Uterus (tissue), 4 donors: ENCODE results near the gene FAM187B. TPM values are rescaled to one million over a fixed set of nuclear protein-coding genes. Genes with fewer than 3 reads are reported as not detected.

Experiments used
- DNase-seq, 2 donors: peaks; one replicate each; pipeline ENCODE4 v3.0.0-alpha.2; 2019 to 2020
- H3K27ac ChIP-seq, 2 donors: fragments of 200-600 bp; sonication (generic); 1 replicate in 1 of 2; 2 replicates in 1 of 2; pipeline ENCODE4 v1.5.1; 2016 to 2018
- H3K27me3 ChIP-seq, 2 donors: fragments of 200-600 bp; sonication (generic); one replicate each; pipeline ENCODE4 v1.5.1; 2018 to 2019; ENCODE audit warnings: control low read depth in 1 of 2
- H3K36me3 ChIP-seq, 2 donors: fragments of 200-600 bp; sonication (generic); one replicate each; pipeline ENCODE4 v1.5.1; 2019; ENCODE audit warnings: control low read depth in 1 of 2
- H3K4me1 ChIP-seq, 2 donors: fragments of 200-600 bp; sonication (generic); one replicate each; pipeline ENCODE4 v1.5.1; 2018 to 2019; ENCODE audit warnings: control low read depth in 1 of 2
- H3K4me3 ChIP-seq, 2 donors: fragments of 200-600 bp; sonication (generic); 1 replicate in 1 of 2; 2 replicates in 1 of 2; pipeline ENCODE4 v1.5.1; 2018 to 2019; ENCODE audit warnings: mild to moderate bottlenecking in 1 of 2
- H3K9me3 ChIP-seq, 2 donors: fragments of 200-600 bp; sonication (generic); one replicate each; pipeline ENCODE4 v1.5.1; 2019; ENCODE audit warnings: control low read depth in 1 of 2
- POLR2A ChIP-seq, 2 donors: fragments of 450-650 bp; IDR thresholded peaks; one replicate each; pipeline ENCODE4 v1.6.1; 2016; ENCODE audit warnings: antibody characterized with exemption in 2 of 2, mild to moderate bottlenecking in 1 of 2, moderate library complexity in 1 of 2
- intact Hi-C: fragments of 100-400 bp; cut with DNase I; formaldehyde crosslinking; loops from one replicate; pipeline ENCODE4 v1.15.1; 2023; ENCODE audit warnings: low total_unique reads
- total RNA-seq, 4 donors: library from RNA; depleted of rRNA in 3 of 4; stranded (reverse); fragments of >200 nt in 3 of 4; gene quantifications; one replicate each; pipeline versions ENCODE4 v1.1.0 to v1.2.4, GENCODE V29; 2014 to 2023
- TF ChIP-seq, protein P1 (sequence below), 4 experiments: fragments of 200-600 bp in 2 of 4; fragments of 450-650 bp in 2 of 4; sonication (generic) in 2 of 4; IDR thresholded peaks; one replicate each; pipeline ENCODE4 v1.5.1; 2016 to 2019; ENCODE audit warnings: antibody characterized with exemption in 4 of 4, mild to moderate bottlenecking in 2 of 4, moderate library complexity in 1 of 4
- donor health status: DM: yes; HTN: yes; CAD: no.

FAM187B gene
- total RNA-seq, 4 donors from 2014 or later: 0.21 TPM; not detected in 3

DNA sequence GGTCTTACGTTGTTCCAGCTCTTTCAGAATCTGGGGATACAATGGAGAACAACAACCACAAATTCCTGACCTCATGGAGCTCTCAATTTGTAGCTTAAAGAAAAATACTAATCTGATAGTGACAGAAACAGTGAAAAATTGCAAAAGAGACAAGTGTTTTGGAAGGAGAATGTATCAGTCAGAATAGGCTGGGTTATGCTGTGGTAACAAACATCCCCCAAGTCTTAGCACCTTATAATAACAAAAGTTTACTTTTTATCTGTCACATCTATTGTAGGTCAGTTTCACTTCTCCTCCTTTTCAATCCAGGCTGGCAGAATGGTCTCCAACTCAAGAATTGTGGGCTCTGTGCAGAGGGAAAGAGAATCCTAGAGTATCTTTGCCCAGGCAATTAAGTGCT lies 9.5 kb downstream of the FAM187B start:
- H3K4me3 ChIP-seq: no peak overlapping the region
- H3K4me1 ChIP-seq: no peaks in the 10 kb centered on the region
- intact Hi-C loops: no loop called here
- H3K9me3 ChIP-seq: no peaks in the 10 kb centered on the region
- no peak overlapping the region for H3K27ac ChIP-seq
- TF ChIP-seq, protein P1, sequence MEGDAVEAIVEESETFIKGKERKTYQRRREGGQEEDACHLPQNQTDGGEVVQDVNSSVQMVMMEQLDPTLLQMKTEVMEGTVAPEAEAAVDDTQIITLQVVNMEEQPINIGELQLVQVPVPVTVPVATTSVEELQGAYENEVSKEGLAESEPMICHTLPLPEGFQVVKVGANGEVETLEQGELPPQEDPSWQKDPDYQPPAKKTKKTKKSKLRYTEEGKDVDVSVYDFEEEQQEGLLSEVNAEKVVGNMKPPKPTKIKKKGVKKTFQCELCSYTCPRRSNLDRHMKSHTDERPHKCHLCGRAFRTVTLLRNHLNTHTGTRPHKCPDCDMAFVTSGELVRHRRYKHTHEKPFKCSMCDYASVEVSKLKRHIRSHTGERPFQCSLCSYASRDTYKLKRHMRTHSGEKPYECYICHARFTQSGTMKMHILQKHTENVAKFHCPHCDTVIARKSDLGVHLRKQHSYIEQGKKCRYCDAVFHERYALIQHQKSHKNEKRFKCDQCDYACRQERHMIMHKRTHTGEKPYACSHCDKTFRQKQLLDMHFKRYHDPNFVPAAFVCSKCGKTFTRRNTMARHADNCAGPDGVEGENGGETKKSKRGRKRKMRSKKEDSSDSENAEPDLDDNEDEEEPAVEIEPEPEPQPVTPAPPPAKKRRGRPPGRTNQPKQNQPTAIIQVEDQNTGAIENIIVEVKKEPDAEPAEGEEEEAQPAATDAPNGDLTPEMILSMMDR (IDR thresholded peaks at IDR 0.05): no peak
- no peak for TF ChIP-seq POLR2A (IDR thresholded peaks at IDR 0.05)
- no peaks in the 10 kb centered on the region for H3K36me3 ChIP-seq
- DNase-seq: no peak
- no peaks in the 10 kb centered on the region for H3K27me3 ChIP-seq

DNA sequence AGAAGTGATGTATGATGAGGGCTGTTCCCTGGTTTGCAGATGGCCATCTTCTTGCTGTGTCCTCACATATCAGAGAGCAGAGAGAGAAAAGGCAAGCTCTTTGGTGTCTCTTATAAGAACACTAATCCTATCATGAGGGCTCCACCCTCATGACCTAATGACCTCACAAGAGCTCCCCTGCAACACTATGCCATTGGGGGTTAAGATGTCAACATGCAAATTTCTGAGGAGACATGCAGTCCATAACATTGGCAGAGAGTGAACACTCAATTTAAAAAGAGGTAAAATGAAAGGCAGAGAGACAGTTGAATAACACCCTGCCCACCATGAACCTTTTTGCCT lies 10.9 kb downstream of the FAM187B start:
- H3K4me1 ChIP-seq: no peaks in the 10 kb centered on the region
- no peak for DNase-seq
- no peaks in the 10 kb centered on the region for H3K9me3 ChIP-seq
- intact Hi-C loops: no loop called here
- H3K36me3 ChIP-seq: no peaks in the 10 kb centered on the region
- TF ChIP-seq, protein P1 (IDR thresholded peaks at IDR 0.05): no peak
- TF ChIP-seq POLR2A (IDR thresholded peaks at IDR 0.05): no peak
- H3K4me3 ChIP-seq: no peak overlapping the region
- no peak overlapping the region for H3K27ac ChIP-seq
- no peaks in the 10 kb centered on the region for H3K27me3 ChIP-seq

DNA sequence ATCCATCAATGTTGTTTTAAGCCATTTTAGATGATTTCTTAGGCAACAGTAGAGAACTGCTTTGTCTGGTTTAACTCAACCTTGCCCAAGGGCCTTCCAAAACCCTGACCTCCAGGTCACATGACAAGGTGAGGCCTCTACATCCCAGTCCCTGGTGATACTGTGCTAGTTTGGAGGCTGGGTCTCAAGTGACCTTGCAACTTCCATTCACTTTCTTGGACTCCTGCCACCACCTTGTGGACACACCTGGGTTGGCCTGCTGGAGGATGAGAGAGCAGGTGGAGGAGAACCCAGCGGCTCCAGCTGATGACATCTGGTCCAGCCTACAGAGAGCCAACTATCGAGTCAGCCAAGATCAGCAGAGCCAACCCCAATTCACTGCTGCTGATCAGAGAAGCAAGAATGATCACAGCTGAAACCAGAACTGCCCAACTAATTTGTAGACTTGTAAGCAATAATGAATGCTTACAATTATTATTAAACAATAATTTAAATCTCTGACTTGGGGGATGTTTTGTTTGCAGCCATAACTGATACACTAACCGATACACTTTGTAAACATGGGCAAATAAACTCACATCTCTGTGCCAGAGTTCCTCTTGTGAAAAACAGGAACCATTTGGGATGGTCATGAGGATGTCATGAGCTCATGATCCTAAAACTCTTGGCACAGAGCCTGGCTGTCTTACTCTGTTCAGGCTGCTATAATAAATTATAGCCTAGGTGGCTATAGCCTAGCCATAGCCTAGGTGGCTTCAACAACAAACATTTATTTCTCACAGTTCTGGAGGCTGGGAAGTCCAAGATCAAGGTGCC lies 11.5 kb downstream of the FAM187B start:
- intact Hi-C loops: no loop called here
- DNase-seq: no peak

DNA sequence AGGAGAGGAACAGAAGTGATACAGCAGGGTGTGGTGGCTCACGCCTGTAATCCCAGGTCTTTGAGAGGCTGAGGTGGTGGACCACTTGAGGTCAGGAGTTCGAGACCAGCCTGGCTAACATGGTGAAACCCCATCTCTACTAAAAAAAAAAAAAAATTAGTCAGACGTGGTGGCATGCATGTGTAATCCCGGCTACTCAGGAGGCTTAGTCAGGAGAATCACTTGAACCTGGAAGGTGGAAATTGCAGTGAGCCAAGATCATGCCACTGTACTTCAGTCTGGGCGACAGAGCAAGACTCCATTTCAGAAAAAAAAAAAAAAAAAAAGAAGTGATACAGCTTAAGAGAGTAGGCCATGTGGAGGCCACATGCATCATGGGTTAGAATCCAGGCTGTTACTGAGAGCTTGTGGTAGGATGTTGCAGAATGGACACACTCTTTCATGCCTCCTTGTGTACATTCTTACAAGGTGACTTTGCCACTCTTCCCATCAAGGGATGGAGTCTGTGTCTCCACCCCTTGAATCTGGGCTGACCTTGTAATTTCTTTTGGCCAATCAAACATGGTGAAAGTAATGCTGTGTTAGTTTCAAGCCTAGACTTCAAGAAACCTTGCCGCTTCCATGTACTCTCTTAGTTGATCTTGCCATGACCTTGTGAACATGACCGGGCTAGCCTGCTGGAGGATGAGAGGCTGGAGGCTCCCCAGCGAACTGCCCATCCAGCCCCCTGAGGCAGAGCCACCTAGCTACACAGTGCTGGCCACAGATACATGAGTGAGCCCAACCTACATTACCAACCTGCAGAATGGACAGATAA lies 12.3 kb downstream of the FAM187B start:
- H3K36me3 ChIP-seq: no peaks in the 10 kb centered on the region
- no peaks in the 10 kb centered on the region for H3K9me3 ChIP-seq
- H3K4me1 ChIP-seq: no peaks in the 10 kb centered on the region
- no peak overlapping the region for H3K4me3 ChIP-seq
- H3K27me3 ChIP-seq: no peaks in the 10 kb centered on the region
- intact Hi-C loops: no loop called here
- DNase-seq: no peak
- TF ChIP-seq POLR2A (IDR thresholded peaks at IDR 0.05): no peak
- TF ChIP-seq, protein P1 (IDR thresholded peaks at IDR 0.05): no peak
- no peak overlapping the region for H3K27ac ChIP-seq

More for the DNA sequence above, 11.5 kb downstream of the FAM187B start:
- no peaks in the 10 kb centered on the region for H3K27me3 ChIP-seq
- TF ChIP-seq, protein P1 (IDR thresholded peaks at IDR 0.05): no peak
- no peak for TF ChIP-seq POLR2A (IDR thresholded peaks at IDR 0.05)
- H3K27ac ChIP-seq: no peak overlapping the region
- no peaks in the 10 kb centered on the region for H3K36me3 ChIP-seq
- no peaks in the 10 kb centered on the region for H3K4me1 ChIP-seq
- H3K4me3 ChIP-seq: no peak overlapping the region
- no peaks in the 10 kb centered on the region for H3K9me3 ChIP-seq
